HCT116 (cell line): ENCODE results near the gene KLF16.

ENCODE experiments used
- CEBPB ChIP-seq: IDR thresholded peaks from 2 replicates; pipeline ENCODE4 v1.6.1; 2012; ENCODE audit warnings: low read depth
- CTCF ChIP-seq, 3 experiments: fragments of 200-600 bp in 1 of 3; sonication (generic) in 1 of 3; IDR thresholded peaks in 2 of 3; conservative IDR thresholded peaks in 1 of 3; 2 replicates each; pipeline ENCODE4 v1.5.1; 2012 to 2017; ENCODE audit warnings: low read depth in 2 of 3, low read length in 2 of 3, antibody characterized with exemption in 1 of 3, borderline replicate concordance in 1 of 3, control low read depth in 1 of 3, mild to moderate bottlenecking in 1 of 3, mixed read lengths in 1 of 3, mixed run types in 1 of 3, moderate library complexity in 1 of 3; ENCODE audit not compliant: insufficient read depth in 1 of 3
- EGR1 ChIP-seq: IDR thresholded peaks from 2 replicates; pipeline ENCODE4 v1.6.1; 2012; ENCODE audit warnings: low read depth
- ELF1 ChIP-seq: IDR thresholded peaks from 2 replicates; pipeline ENCODE4 v1.6.1; 2012; ENCODE audit warnings: low read depth, borderline replicate concordance
- EZH2 ChIP-seq: fragments of 200-600 bp; sonication (generic); IDR thresholded peaks from 2 replicates; pipeline ENCODE4 v1.6.1; 2017; ENCODE audit warnings: antibody characterized with exemption, mixed run types
- EZH2phosphoT487 ChIP-seq: fragments of 200-600 bp; IDR thresholded peaks from 2 replicates; pipeline ENCODE4 v1.6.1; 2018; ENCODE audit warnings: antibody characterized with exemption, borderline replicate concordance
- POLR2A ChIP-seq: IDR thresholded peaks from 2 replicates; pipeline ENCODE4 v1.7.0; 2011; ENCODE audit warnings: borderline replicate concordance; ENCODE audit not compliant: insufficient read depth, insufficient read length; ENCODE audit errors: extremely low read depth
- POLR2AphosphoS5 ChIP-seq: IDR thresholded peaks from 2 replicates; pipeline ENCODE4 v1.6.1; 2011; ENCODE audit warnings: mild to moderate bottlenecking, low read depth, low read length, moderate library complexity
- RAD21 ChIP-seq: IDR thresholded peaks from 2 replicates; pipeline ENCODE4 v1.6.1; 2012; ENCODE audit warnings: low read depth, mild to moderate bottlenecking
- REST ChIP-seq: IDR thresholded peaks from 2 replicates; pipeline ENCODE4 v1.6.1; 2012; ENCODE audit warnings: low read depth
- SIN3A ChIP-seq: IDR thresholded peaks from 2 replicates; pipeline ENCODE4 v1.6.1; 2012; ENCODE audit warnings: low read depth
- ZNF274 ChIP-seq: fragments of 200-500 bp; sonication (Bioruptor generic); IDR thresholded peaks from 2 replicates; pipeline ENCODE4 v1.6.1; 2014; ENCODE audit warnings: mild to moderate bottlenecking, low read depth, low read length, inconsistent platforms
- TF ChIP-seq, protein P1 (sequence below): IDR thresholded peaks from 2 replicates; pipeline ENCODE4 v1.6.1; 2011; ENCODE audit warnings: mild to moderate bottlenecking, low read length, moderate library complexity; ENCODE audit not compliant: insufficient replicate concordance; ENCODE audit errors: extremely low read depth

DNA sequence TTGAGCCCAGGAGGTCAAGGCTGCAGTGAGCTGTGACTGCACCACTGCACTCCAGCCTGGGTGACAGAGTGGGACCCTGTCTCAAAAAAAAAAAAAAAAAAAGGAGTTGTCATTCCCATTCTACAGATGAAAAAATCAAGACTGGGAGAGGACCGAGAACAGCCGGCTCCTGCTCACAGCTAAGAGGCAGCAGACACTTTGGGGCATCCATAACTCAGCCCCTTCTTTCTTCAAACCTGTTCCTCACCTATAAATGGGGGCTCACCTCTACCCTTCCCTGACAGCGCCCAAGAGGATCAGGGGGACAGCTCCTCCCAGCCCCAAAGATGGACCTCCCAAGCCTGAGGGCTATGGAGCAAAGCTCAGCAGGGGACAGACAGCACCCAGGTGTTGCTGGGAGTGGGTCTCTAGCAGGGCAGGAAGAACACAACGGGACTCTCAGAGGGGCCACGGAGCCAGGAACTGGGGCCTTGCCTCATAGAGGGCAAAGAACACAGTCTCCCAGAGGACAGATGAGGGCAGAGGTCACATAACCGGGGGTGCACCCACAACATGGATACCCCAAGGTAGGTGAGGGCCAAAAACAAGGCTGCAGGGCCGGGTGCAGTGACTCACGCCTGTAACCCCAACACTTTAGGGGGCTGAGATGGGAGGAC is 3.4 kb upstream of the KLF16 start:
- no peak for TF ChIP-seq POLR2AphosphoS5
- no peak for TF ChIP-seq CTCF (IDR thresholded peaks at IDR 0.05 in 2 of 3, conservative IDR thresholded peaks at IDR 0.05 in 1 of 3; ENCODE audit: borderline replicate concordance in 1 of 3, insufficient read depth in 1 of 3, low read depth in 2 of 3, low read length in 2 of 3)
- TF ChIP-seq EZH2phosphoT487, result no peak
- no peak for TF ChIP-seq ELF1
- TF ChIP-seq POLR2A, result no peak
- no peak for TF ChIP-seq SIN3A
- TF ChIP-seq ZNF274, result no peak
- TF ChIP-seq REST, result no peak
- TF ChIP-seq EZH2, result no peak
- no peak for TF ChIP-seq CEBPB
- TF ChIP-seq, protein P1, sequence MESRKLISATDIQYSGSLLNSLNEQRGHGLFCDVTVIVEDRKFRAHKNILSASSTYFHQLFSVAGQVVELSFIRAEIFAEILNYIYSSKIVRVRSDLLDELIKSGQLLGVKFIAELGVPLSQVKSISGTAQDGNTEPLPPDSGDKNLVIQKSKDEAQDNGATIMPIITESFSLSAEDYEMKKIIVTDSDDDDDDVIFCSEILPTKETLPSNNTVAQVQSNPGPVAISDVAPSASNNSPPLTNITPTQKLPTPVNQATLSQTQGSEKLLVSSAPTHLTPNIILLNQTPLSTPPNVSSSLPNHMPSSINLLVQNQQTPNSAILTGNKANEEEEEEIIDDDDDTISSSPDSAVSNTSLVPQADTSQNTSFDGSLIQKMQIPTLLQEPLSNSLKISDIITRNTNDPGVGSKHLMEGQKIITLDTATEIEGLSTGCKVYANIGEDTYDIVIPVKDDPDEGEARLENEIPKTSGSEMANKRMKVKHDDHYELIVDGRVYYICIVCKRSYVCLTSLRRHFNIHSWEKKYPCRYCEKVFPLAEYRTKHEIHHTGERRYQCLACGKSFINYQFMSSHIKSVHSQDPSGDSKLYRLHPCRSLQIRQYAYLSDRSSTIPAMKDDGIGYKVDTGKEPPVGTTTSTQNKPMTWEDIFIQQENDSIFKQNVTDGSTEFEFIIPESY, result no peak
- no peak for TF ChIP-seq RAD21
- TF ChIP-seq EGR1, result no peak
